ENCODE results near the gene SHF.
"Not testable (repeated sequence)": the region's sequence is repeated elsewhere in the genome, so short reads cannot be mapped to it uniquely, and the experiment has no call there.

The SHF gene

GRCh38 chr15:45151998-45152828 is 35.6 kb downstream of the SHF start:
- in situ Hi-C loops (cut with MboI; ENCODE audit: low pct_unique_long_range_greater_than_20kb, low sequenced_read_pairs): loop anchor here (25.0 kb wide), 1 partner anchor 460 kb away; no protein-coding TSS in a partner anchor
- DNase-seq: no peak

- in situ Hi-C loops (cut with MboI; ENCODE audit: low pct_unique_long_range_greater_than_20kb, low sequenced_read_pairs): loop anchor here (25.0 kb wide), 1 partner anchor 461 kb away; no protein-coding TSS in a partner anchor
These were observed 36.8 kb downstream of the SHF start for GRCh38 chr15:45150997-45151396.

GRCh38 chr15:45150481-45150880 is 37.3 kb downstream of the SHF start:
- in situ Hi-C loops (cut with MboI; ENCODE audit: low pct_unique_long_range_greater_than_20kb, low sequenced_read_pairs): loop anchor here (25.0 kb wide), 1 partner anchor 462 kb away; no protein-coding TSS in a partner anchor
- no peak for DNase-seq

More at GRCh38 chr15:45150997-45151396, 36.8 kb downstream of the SHF start:
- DNase-seq: no peak

GRCh38 chr15:45149060-45149459 is 38.7 kb downstream of the SHF start:
- no peak for DNase-seq

GRCh38 chr15:45148076-45149059 is 39.4 kb downstream of the SHF start:
- in situ Hi-C loops (cut with MboI; ENCODE audit: low pct_unique_long_range_greater_than_20kb, low sequenced_read_pairs): no loop called here
- no peak for DNase-seq

More at GRCh38 chr15:45149060-45149459, 38.7 kb downstream of the SHF start:
- in situ Hi-C loops (cut with MboI; ENCODE audit: low pct_unique_long_range_greater_than_20kb, low sequenced_read_pairs): no loop called here

- in situ Hi-C loops (cut with MboI; ENCODE audit: low pct_unique_long_range_greater_than_20kb, low sequenced_read_pairs): no loop called here
- DNase-seq: no peak
These were observed 40.2 kb downstream of the SHF start for GRCh38 chr15:45147606-45148005.

- no peak for DNase-seq
- in situ Hi-C loops (cut with MboI; ENCODE audit: low pct_unique_long_range_greater_than_20kb, low sequenced_read_pairs): no loop called here
These were observed 41.4 kb downstream of the SHF start for GRCh38 chr15:45146405-45146804.

GRCh38 chr15:45144775-45145174 is 43.0 kb downstream of the SHF start:
- no peak for DNase-seq
- in situ Hi-C loops (cut with MboI; ENCODE audit: low pct_unique_long_range_greater_than_20kb, low sequenced_read_pairs): no loop called here

GRCh38 chr15:45143946-45144345 is 43.8 kb downstream of the SHF start:
- no peak for DNase-seq
- in situ Hi-C loops (cut with MboI; ENCODE audit: low pct_unique_long_range_greater_than_20kb, low sequenced_read_pairs): no loop called here

GRCh38 chr15:45143056-45143455 is 44.7 kb downstream of the SHF start:
- DNase-seq: no peak
- in situ Hi-C loops (cut with MboI; ENCODE audit: low pct_unique_long_range_greater_than_20kb, low sequenced_read_pairs): no loop called here

- no peak for DNase-seq
- in situ Hi-C loops (cut with MboI; ENCODE audit: low pct_unique_long_range_greater_than_20kb, low sequenced_read_pairs): no loop called here
These were observed 46.4 kb downstream of the SHF start for GRCh38 chr15:45141386-45141785.

- in situ Hi-C loops (cut with MboI; ENCODE audit: low pct_unique_long_range_greater_than_20kb, low sequenced_read_pairs): no loop called here
- DNase-seq: no peak
These were observed 47.1 kb downstream of the SHF start for GRCh38 chr15:45140557-45141250.

GRCh38 chr15:45139770-45140169 is 48.0 kb downstream of the SHF start:
- in situ Hi-C loops (cut with MboI; ENCODE audit: low pct_unique_long_range_greater_than_20kb, low sequenced_read_pairs): no loop called here
- DNase-seq: no peak

- no peak for DNase-seq
- in situ Hi-C loops (cut with MboI; ENCODE audit: low pct_unique_long_range_greater_than_20kb, low sequenced_read_pairs): no loop called here
These were observed 48.7 kb downstream of the SHF start for GRCh38 chr15:45138814-45139765.

- in situ Hi-C loops (cut with MboI; ENCODE audit: low pct_unique_long_range_greater_than_20kb, low sequenced_read_pairs): no loop called here
- no peak for DNase-seq
These were observed 50.1 kb downstream of the SHF start for GRCh38 chr15:45137703-45138102.

GRCh38 chr15:45136378-45136764 is 51.4 kb downstream of the SHF start:
- in situ Hi-C loops (cut with MboI; ENCODE audit: low pct_unique_long_range_greater_than_20kb, low sequenced_read_pairs): no loop called here
- no peak for DNase-seq

GRCh38 chr15:45135705-45136377 is 51.9 kb downstream of the SHF start:
- in situ Hi-C loops (cut with MboI; ENCODE audit: low pct_unique_long_range_greater_than_20kb, low sequenced_read_pairs); DNase-seq: not testable (repeated sequence)

Measured in KBM-7 (cell line).